MM.1S (cell line): ENCODE measurements around the gene SAMMSON.

Source experiments
- DNase-seq: peaks from one replicate; pipeline ENCODE4 v3.0.0-alpha.2; 2015
- H2AFZ ChIP-seq: fragments of 300-600 bp; sonication (generic); 2 replicates; pipeline ENCODE4 v1.6.0; 2016; ENCODE audit warnings: antibody characterized with exemption, low read length
- H3F3A ChIP-seq: fragments of 300-600 bp; sonication (generic); 2 replicates; pipeline ENCODE4 v1.6.1; 2016; ENCODE audit warnings: mild to moderate bottlenecking, antibody characterized with exemption, low read length, moderate library complexity, mixed read lengths; ENCODE audit not compliant: insufficient read depth
- H3K27ac ChIP-seq: fragments of 300-600 bp; sonication (generic); 2 replicates; pipeline ENCODE4 v1.5.1; 2016; ENCODE audit warnings: mild to moderate bottlenecking, low read length
- H3K27me3 ChIP-seq: fragments of 300-600 bp; sonication (generic); replicated peaks from 2 replicates; pipeline ENCODE4 v1.6.0; 2016; ENCODE audit warnings: low read length; ENCODE audit not compliant: insufficient read depth
- H3K36me3 ChIP-seq: fragments of 300-600 bp; sonication (generic); replicated peaks from 2 replicates; pipeline ENCODE4 v1.6.1; 2016; ENCODE audit warnings: mild to moderate bottlenecking, low read length, mixed read lengths; ENCODE audit not compliant: insufficient read depth
- H3K4me1 ChIP-seq: fragments of 300-600 bp; sonication (generic); 2 replicates; pipeline ENCODE4 v1.6.1; 2016; ENCODE audit warnings: low read length, mixed read lengths
- H3K4me2 ChIP-seq: fragments of 300-600 bp; sonication (generic); 2 replicates; pipeline ENCODE4 v1.6.0; 2016; ENCODE audit warnings: low read depth, low read length
- H3K4me3 ChIP-seq: fragments of 300-600 bp; sonication (generic); 2 replicates; pipeline ENCODE4 v1.5.1; 2016; ENCODE audit warnings: low read length, mixed read lengths
- H3K79me2 ChIP-seq: fragments of 300-600 bp; sonication (generic); 2 replicates; pipeline ENCODE4 v1.6.1; 2016; ENCODE audit warnings: mixed run types, low read length, mixed read lengths
- H3K9ac ChIP-seq: fragments of 300-600 bp; sonication (generic); 2 replicates; pipeline ENCODE4 v1.6.1; 2016; ENCODE audit warnings: low read length, mixed read lengths
- H3K9me2 ChIP-seq: fragments of 300-600 bp; sonication (generic); replicated peaks from 2 replicates; pipeline ENCODE4 v1.6.1; 2016; ENCODE audit warnings: mild to moderate bottlenecking, low read length, mixed read lengths; ENCODE audit not compliant: insufficient read depth
- H3K9me3 ChIP-seq: fragments of 300-600 bp; sonication (generic); replicated peaks from 2 replicates; pipeline ENCODE4 v1.6.1; 2016; ENCODE audit warnings: mild to moderate bottlenecking, low read length, mixed read lengths; ENCODE audit not compliant: insufficient read depth
- H4K20me1 ChIP-seq: fragments of 300-600 bp; sonication (generic); 2 replicates; pipeline ENCODE4 v1.6.1; 2016; ENCODE audit warnings: mild to moderate bottlenecking, low read length, moderate library complexity, mixed read lengths; ENCODE audit not compliant: insufficient read depth
- CTCF ChIP-seq: fragments of 300-600 bp; sonication (generic); IDR thresholded peaks from 2 replicates; pipeline ENCODE4 v1.5.1; 2016; ENCODE audit warnings: antibody characterized with exemption, low read length, mixed read lengths
- EZH2 ChIP-seq: fragments of 300-600 bp; sonication (generic); optimal IDR thresholded peaks from 2 replicates; pipeline ENCODE3; 2017; ENCODE audit warnings: low read depth, mild to moderate bottlenecking, antibody characterized with exemption, low read length, mixed read lengths
- EZH2phosphoT487 ChIP-seq: fragments of 300-600 bp; sonication (generic); IDR thresholded peaks from 2 replicates; pipeline ENCODE4 v1.6.1; 2018; ENCODE audit warnings: antibody characterized with exemption, low read length

The SAMMSON gene

GRCh38 chr3:69961706-69962439, 37.7 kb upstream of the SAMMSON start:
- Histone ChIP-seq H3K4me3 (no peak overlapping the region), H3K9me3 (no peaks in the 10 kb centered on the region), H3K4me2 (no peak overlapping the region), H3K79me2 (no peaks in the 10 kb centered on the region), H3K36me3 (no peaks in the 10 kb centered on the region; the same call in 1 of the 2 replicates), H3F3A (no peaks in the 10 kb centered on the region), H4K20me1 (no peaks in the 10 kb centered on the region), H2AFZ (no peak overlapping the region), H3K9me2 (no peaks in the 10 kb centered on the region), H3K27ac (no peak overlapping the region), H3K9ac (no peak overlapping the region), H3K27me3 (no peaks in the 10 kb centered on the region), H3K4me1 (no peaks in the 10 kb centered on the region)
- TF ChIP-seq EZH2, result no peak
- no peak for TF ChIP-seq EZH2phosphoT487
- no peak for TF ChIP-seq CTCF
- no peak for DNase-seq

- Histone ChIP-seq H3K9me2 (no peaks in the 10 kb centered on the region), H4K20me1 (no peaks in the 10 kb centered on the region), H3K9ac (no peak overlapping the region), H3K79me2 (no peaks in the 10 kb centered on the region), H3K27ac (no peak overlapping the region), H3F3A (no peaks in the 10 kb centered on the region), H3K27me3 (no peaks in the 10 kb centered on the region), H3K4me3 (no peak overlapping the region), H2AFZ (no peak overlapping the region), H3K4me1 (no peaks in the 10 kb centered on the region), H3K36me3 (no peaks in the 10 kb centered on the region; the same call in 1 of the 2 replicates), H3K9me3 (no peaks in the 10 kb centered on the region), H3K4me2 (no peak overlapping the region)
- no peak for DNase-seq
- TF ChIP-seq EZH2phosphoT487, result no peak
- no peak for TF ChIP-seq EZH2
- TF ChIP-seq CTCF, result no peak
Measured at GRCh38 chr3:69963643-69964042, 35.9 kb upstream of the SAMMSON start.

GRCh38 chr3:69967156-69967555, 32.4 kb upstream of the SAMMSON start:
- no peak overlapping the region for H3K4me3 ChIP-seq
- H3K9me2 ChIP-seq, result no peaks in the 10 kb centered on the region
- DNase-seq, result no peak
- no peaks in the 10 kb centered on the region for H3K9me3 ChIP-seq
- TF ChIP-seq EZH2 (no peak), EZH2phosphoT487 (no peak), CTCF (no peak)
- H3K27ac ChIP-seq, result no peak overlapping the region
- no peak overlapping the region for H2AFZ ChIP-seq
- H3F3A ChIP-seq, result no peaks in the 10 kb centered on the region
- no peaks in the 10 kb centered on the region for H3K79me2 ChIP-seq
- no peak overlapping the region for H3K4me2 ChIP-seq
- H4K20me1 ChIP-seq, result no peaks in the 10 kb centered on the region
- no peaks in the 10 kb centered on the region for H3K27me3 ChIP-seq
- no peaks in the 10 kb centered on the region for H3K36me3 ChIP-seq
- no peaks in the 10 kb centered on the region for H3K4me1 ChIP-seq
- no peak overlapping the region for H3K9ac ChIP-seq
